Ishikawa (cell line): ENCODE results near the gene KCNQ1OT1.

ENCODE experiments used
- CEBPB ChIP-seq: IDR thresholded peaks from 2 replicates; pipeline ENCODE4 v1.6.1; 2012
- CREB1 ChIP-seq: IDR thresholded peaks from 2 replicates; pipeline ENCODE4 v1.6.1; 2012; ENCODE audit warnings: low read depth
- EGR1 ChIP-seq: IDR thresholded peaks from 2 replicates; pipeline ENCODE4 v1.6.1; 2012
- EP300 ChIP-seq: IDR thresholded peaks from 2 replicates; pipeline ENCODE4 v1.6.1; 2012; ENCODE audit warnings: borderline replicate concordance
- FOXM1 ChIP-seq: IDR thresholded peaks from 2 replicates; pipeline ENCODE4 v1.6.1; 2012; ENCODE audit warnings: low read depth, borderline replicate concordance
- NFIC ChIP-seq: IDR thresholded peaks from 2 replicates; pipeline ENCODE4 v1.6.1; 2012
- RAD21 ChIP-seq: IDR thresholded peaks from 2 replicates; pipeline ENCODE4 v1.6.1; 2012; ENCODE audit warnings: low read depth
- TAF1 ChIP-seq: IDR thresholded peaks from 2 replicates; pipeline ENCODE4 v1.6.1; 2012; ENCODE audit warnings: low read depth, mild to moderate bottlenecking
- TCF12 ChIP-seq: IDR thresholded peaks from 2 replicates; pipeline ENCODE4 v1.6.1; 2012; ENCODE audit warnings: low read depth
- TEAD4 ChIP-seq: IDR thresholded peaks from 2 replicates; pipeline ENCODE4 v1.6.1; 2012
- YY1 ChIP-seq: IDR thresholded peaks from 2 replicates; pipeline ENCODE4 v1.6.1; 2012; ENCODE audit warnings: low read depth
- ZBTB7A ChIP-seq: IDR thresholded peaks from 2 replicates; pipeline ENCODE4 v1.6.1; 2012; ENCODE audit warnings: low read depth
- TF ChIP-seq, protein P1 (sequence below): IDR thresholded peaks from 2 replicates; pipeline ENCODE4 v1.6.1; 2012
- TF ChIP-seq, protein P2 (sequence below): IDR thresholded peaks from 2 replicates; pipeline ENCODE4 v1.6.1; 2012
- TF ChIP-seq, protein P3 (sequence below): IDR thresholded peaks from 2 replicates; pipeline ENCODE4 v1.6.1; 2012; ENCODE audit warnings: low read depth, mild to moderate bottlenecking

KCNQ1OT1 gene

DNA sequence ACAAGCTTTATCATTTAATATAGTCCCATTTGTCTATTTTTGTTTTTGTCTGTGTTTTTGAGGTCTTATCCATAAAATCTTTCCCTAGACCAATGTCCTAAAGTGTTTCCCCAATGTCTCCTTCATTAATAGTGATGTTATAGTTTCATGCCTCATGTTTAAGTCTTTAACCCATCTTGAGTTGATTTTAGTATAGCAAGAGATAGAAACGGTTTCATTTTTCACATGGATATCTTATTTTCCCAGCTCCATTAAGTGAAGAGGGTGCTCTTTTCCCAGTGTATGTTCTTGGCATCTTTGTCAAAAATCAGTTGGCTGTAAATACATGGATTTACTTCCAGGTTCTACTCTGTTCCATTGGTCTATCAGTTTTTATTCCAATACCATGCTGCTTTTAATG is 58.2 kb downstream of the KCNQ1OT1 start:
- TF ChIP-seq TAF1, result no peak
- TF ChIP-seq, protein P1, sequence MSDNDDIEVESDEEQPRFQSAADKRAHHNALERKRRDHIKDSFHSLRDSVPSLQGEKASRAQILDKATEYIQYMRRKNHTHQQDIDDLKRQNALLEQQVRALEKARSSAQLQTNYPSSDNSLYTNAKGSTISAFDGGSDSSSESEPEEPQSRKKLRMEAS, result no peak
- TF ChIP-seq TCF12, result no peak

DNA sequence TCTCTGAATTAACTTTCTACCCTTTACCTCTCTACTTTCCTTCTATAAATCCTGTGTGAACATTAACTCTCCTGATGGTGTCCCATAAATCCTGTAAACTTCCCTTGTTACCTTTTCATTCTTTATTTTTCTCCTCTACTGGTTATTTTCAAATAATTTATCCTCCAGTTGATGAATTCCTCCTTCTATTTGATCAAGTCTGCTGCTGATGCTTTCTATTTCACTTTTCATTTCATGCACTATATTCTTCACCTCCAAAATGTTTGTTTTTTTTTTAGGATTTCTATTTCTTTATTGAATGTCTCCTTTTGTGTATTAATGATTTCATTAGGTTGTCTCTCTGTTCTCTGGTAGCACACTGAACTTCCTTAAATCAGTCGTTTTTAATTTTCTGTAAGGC is 68.6 kb downstream of the KCNQ1OT1 start:
- no peak for TF ChIP-seq TEAD4
- TF ChIP-seq, protein P2, sequence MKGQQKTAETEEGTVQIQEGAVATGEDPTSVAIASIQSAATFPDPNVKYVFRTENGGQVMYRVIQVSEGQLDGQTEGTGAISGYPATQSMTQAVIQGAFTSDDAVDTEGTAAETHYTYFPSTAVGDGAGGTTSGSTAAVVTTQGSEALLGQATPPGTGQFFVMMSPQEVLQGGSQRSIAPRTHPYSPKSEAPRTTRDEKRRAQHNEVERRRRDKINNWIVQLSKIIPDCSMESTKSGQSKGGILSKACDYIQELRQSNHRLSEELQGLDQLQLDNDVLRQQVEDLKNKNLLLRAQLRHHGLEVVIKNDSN, result no peak
- TF ChIP-seq ZBTB7A, result no peak
- TF ChIP-seq, protein P3, sequence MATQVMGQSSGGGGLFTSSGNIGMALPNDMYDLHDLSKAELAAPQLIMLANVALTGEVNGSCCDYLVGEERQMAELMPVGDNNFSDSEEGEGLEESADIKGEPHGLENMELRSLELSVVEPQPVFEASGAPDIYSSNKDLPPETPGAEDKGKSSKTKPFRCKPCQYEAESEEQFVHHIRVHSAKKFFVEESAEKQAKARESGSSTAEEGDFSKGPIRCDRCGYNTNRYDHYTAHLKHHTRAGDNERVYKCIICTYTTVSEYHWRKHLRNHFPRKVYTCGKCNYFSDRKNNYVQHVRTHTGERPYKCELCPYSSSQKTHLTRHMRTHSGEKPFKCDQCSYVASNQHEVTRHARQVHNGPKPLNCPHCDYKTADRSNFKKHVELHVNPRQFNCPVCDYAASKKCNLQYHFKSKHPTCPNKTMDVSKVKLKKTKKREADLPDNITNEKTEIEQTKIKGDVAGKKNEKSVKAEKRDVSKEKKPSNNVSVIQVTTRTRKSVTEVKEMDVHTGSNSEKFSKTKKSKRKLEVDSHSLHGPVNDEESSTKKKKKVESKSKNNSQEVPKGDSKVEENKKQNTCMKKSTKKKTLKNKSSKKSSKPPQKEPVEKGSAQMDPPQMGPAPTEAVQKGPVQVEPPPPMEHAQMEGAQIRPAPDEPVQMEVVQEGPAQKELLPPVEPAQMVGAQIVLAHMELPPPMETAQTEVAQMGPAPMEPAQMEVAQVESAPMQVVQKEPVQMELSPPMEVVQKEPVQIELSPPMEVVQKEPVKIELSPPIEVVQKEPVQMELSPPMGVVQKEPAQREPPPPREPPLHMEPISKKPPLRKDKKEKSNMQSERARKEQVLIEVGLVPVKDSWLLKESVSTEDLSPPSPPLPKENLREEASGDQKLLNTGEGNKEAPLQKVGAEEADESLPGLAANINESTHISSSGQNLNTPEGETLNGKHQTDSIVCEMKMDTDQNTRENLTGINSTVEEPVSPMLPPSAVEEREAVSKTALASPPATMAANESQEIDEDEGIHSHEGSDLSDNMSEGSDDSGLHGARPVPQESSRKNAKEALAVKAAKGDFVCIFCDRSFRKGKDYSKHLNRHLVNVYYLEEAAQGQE, result no peak
- TF ChIP-seq CEBPB, result no peak
- no peak for TF ChIP-seq FOXM1
- no peak for TF ChIP-seq TAF1
- TF ChIP-seq YY1, result no peak
- TF ChIP-seq, protein P1, result no peak

DNA sequence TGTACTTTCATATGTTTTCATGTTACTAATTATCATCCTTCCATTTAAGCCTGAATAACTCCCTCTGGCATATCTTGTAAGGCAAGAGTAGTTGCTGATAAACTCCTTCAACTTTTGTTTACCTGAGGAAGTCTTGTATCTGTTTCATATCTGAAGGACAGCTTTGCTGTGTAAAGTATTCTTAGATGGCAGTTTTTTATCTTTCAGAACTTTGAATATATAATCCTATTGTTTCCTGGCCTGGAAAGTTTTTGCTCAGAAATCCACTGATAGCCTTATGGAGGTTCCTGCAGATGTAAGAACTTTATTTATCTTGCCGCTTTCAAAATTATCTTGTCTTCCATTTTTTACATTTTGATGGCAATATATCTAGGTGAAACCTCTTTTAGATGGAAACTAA is 69.1 kb downstream of the KCNQ1OT1 start:
- TF ChIP-seq EP300 (no peak), CEBPB (no peak), ZBTB7A (no peak), RAD21 (no peak), CREB1 (no peak), TAF1 (no peak), TCF12 (no peak), FOXM1 (no peak)

DNA sequence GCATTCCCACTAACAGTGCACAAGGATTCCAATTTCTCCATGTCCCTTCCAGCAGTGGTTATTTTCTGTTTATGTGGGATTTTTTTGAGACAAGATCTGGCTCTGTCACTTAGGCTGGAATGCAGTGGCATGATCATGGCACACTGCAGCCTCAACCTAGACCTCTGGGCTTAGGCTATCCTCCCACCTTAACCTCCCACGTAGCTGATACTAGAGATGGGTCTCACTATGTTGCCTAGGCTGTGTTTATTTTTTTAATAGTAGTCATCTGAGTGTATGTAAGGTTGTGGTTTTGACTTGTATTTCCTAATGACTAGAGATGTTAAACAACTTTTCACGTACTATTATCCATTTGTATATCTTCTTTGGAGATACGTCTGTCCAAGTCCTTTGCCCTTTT is 74.6 kb downstream of the KCNQ1OT1 start:
- TF ChIP-seq, protein P2, result no peak
- no peak for TF ChIP-seq EP300

DNA sequence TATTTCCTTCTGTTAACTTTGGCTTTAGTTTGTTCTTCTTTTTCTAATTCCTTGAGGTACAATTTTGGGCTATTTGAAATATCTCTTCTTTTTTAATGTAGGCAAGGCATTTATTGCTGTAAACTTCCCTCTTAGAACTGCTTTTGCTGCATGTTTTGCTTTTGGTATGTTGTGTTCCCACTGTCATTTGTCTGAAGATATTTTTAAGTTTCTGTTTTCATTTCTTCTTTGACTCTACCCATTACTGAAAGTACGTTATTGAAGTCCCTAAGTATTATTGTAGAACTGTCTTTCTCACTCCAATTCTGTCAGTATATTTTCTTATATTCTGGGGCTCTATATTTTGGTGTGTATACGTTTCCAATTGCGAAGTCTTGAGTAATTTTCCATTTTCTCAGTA is 77.9 kb downstream of the KCNQ1OT1 start:
- no peak for TF ChIP-seq EP300

DNA sequence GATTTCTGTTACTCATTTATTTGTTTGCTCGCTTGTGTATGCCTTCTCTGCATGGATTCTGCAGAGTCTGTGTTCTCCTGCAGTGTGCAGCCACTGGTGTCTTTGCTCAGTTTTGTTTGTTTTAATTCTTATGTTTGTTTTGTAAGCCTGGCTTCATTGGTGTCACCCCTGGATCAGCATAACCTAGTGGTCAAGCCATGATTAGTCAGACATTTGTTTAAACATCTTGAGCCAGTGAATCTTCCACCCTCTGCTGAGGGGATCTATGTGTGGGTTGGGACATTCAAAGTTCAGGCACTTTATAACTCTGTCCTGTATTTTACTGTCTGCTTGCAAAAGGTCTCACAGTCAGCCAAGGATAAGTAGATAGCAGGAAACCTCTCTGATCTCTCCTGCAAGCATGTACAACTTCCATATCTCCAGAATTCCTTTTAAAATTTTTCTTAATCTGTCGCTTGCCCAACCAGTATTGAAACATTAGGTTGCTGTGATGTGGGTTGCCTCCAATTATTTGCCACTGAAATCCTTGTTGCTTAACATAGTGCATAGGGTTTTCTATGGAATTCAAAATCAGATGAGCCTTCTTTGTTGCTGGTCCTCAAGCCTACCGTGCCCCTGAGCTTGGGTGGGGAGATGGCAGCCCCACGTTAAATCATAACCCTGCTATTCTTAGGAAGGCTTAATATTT is 86.8 kb downstream of the KCNQ1OT1 start:
- TF ChIP-seq, protein P3, result no peak
- TF ChIP-seq FOXM1 (no peak), ZBTB7A (no peak), CREB1 (no peak), EP300 (no peak), TCF12 (no peak), NFIC (no peak), RAD21 (no peak), TEAD4 (no peak), YY1 (no peak), TAF1 (no peak), EGR1 (no peak), CEBPB (no peak)
- TF ChIP-seq, protein P1, result no peak
- TF ChIP-seq, protein P2, result no peak

DNA sequence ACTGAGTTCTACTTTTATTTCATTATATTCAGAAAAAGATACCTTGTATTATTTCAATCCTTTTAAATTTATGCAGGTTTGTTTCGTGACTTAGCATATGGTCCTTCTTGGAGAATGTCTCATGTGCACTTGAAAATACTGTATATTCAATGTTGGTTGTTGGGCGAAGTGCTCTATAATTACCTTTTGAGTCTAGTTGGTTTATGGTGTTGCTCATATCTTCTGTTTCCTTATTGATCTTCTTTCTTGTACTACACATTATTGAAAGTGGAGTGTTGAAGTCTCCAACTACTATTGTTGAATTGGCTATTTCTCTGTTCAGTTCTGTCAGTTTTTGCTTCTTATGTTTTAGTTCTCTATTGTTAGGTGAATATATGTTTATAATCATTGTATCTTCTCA is 90.4 kb downstream of the KCNQ1OT1 start:
- TF ChIP-seq RAD21 (no peak), CREB1 (no peak), YY1 (no peak), EGR1 (no peak), TAF1 (no peak), NFIC (no peak)
- TF ChIP-seq, protein P3, result no peak
- TF ChIP-seq, protein P2, result no peak
